Measurements from ENCODE around the gene ATF4. TPM values are rescaled to one million over a fixed set of nuclear protein-coding genes. Genes with fewer than 3 reads are reported as not detected.

The ATF4 gene
- total RNA-seq, 2 experiments from 2014 or later, result 412 to 426 TPM

DNA sequence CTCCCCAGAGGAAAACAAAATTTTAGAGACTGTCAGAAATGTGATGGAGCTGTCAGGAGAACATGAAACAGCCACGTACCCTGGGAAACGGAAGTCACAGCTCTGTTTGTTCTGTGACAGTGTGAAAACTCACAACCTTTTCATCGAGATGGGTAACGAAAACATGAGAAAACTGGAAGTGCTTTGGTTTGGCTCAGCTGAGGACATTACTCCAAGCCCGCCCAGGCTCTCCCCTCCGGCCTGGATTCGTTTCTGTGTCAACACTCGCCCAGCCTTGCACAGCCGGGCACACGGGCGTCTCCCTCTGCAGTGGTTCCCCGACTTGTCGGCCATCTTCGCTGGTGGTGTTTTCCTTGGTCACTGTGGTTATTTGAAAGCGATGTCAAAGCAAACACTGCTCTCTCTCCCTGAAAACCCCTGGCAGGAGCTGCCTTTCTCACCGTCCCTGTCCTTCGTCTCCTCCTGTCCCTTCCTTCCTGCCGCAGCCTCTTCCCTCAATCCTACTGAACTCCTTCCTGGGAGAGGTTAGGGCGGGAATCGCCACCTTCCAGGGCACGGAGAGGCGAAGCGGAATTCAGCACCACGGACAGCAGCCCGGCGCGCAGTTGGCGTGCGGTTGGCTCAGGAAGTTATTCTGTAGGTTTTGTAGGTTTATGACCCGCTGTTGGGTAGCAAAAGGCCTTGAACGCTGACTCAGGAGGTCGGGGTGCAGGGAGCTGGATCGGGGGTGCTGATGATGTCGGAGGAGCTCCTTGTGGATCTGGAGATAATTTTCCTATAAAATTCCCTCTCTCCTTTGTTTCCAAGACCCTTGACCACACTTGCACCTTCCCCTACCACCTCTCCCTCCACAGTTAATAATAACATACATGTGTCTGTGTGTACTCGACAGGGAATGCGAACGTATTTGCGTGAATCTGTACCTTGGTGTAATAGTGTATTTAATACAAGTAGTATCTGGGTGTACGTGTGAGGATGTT, 25.3 kb downstream of the ATF4 start:
- H3K9me3 Mint-ChIP-seq (ENCODE audit: insufficient read depth), result no peaks in the 10 kb centered on the region
- H3K27me3 Mint-ChIP-seq (ENCODE audit: low read depth), result peaks cover 30% of the 10 kb centered on the region
- H3K4me1 Mint-ChIP-seq (ENCODE audit: low read depth), result peaks cover 20% of the 10 kb centered on the region
- H3K27ac Mint-ChIP-seq, result no peak overlapping the region
- no peak overlapping the region for H3K4me3 Mint-ChIP-seq
- ATAC-seq, result peak; percentile 80
- POLR2A ChIA-PET, result interaction anchor here (1.7 kb wide), 1 partner anchor 499 kb away, joined by 4 read pairs; no protein-coding TSS in a partner anchor
- peak; percentile 78 for DNase-seq
- no peaks in the 10 kb centered on the region for H3K36me3 Mint-ChIP-seq (ENCODE audit: low read depth)
- CTCF ChIA-PET, result interaction anchor here (0.7 to 2.1 kb wide), 3 partner anchors 11 to 491 kb away, joined by 3 to 12 read pairs (median 11); no protein-coding TSS in a partner anchor

DNA sequence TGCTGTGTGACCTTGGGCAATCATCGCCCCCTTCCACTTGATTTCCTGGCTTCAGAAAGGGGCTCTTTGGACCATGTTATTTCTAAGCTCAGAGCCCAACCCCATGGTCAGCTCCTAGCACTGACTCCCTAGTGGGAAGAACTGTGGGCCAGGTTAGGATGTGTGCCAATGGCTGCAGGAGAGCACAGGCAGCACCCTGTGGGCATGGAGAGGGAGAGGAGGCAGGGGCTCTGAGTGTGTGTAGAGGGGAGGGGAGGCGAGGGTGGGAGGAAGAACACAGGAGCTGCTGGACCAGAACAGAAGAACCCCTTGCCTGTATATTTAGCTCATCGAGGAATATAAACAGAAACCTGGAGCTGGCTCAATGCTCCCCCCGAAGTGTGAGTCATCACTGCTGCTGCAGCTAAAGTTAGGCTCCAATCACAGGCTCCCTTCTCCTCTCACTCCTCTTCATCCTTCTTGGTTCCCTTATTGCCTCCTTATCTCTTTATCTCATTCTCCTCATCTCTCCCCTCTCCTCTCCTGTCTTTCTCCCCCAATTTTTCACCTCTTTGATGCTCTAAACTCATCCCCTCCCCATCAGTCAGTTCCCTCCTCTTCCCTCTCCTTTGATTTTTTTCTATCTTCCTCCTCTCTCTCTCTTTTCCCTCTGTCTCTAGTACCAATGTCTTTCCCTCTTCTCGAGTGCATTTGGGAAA, 26.7 kb downstream of the ATF4 start:
- no peaks in the 10 kb centered on the region for H3K9me3 Mint-ChIP-seq (ENCODE audit: insufficient read depth)
- DNase-seq (no peak), ATAC-seq (no peak)
- no peak overlapping the region for H3K27ac Mint-ChIP-seq
- H3K36me3 Mint-ChIP-seq (ENCODE audit: low read depth), result no peaks in the 10 kb centered on the region
- peaks cover 37% of the 10 kb centered on the region for H3K27me3 Mint-ChIP-seq (ENCODE audit: low read depth)
- peaks cover 20% of the 10 kb centered on the region for H3K4me1 Mint-ChIP-seq (ENCODE audit: low read depth)
- CTCF ChIA-PET, result no interaction called here
- POLR2A ChIA-PET, result interaction anchor here (1.7 kb wide), 1 partner anchor 497 kb away, joined by 4 read pairs; no protein-coding TSS in a partner anchor
- no peak overlapping the region for H3K4me3 Mint-ChIP-seq

DNA sequence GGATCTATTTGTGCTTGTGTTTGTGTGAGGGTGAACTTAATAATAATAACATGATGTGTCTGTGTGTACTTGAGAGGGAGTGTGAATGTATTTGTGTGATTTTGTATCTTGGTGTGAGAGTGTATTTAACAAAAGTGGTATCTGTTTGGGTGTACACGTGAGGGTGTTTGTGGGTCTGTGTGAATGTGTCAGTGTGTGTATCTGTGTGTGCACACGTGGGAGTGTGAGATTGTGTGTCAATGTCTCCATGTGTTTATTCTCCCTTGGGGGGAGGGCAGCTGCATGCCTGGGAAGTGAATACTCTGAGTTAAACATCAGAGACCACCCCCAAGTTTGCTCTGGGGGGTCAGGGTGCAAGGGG, 27.2 kb downstream of the ATF4 start:
- H3K4me1 Mint-ChIP-seq (ENCODE audit: low read depth), result peaks cover 20% of the 10 kb centered on the region
- ChIA-PET CTCF (no interaction called here), POLR2A (no interaction called here)
- no peak overlapping the region for H3K27ac Mint-ChIP-seq
- no peak for ATAC-seq
- no peak for DNase-seq
- no peak overlapping the region for H3K4me3 Mint-ChIP-seq
- H3K27me3 Mint-ChIP-seq (ENCODE audit: low read depth), result peaks cover 37% of the 10 kb centered on the region
- no peaks in the 10 kb centered on the region for H3K9me3 Mint-ChIP-seq (ENCODE audit: insufficient read depth)
- no peaks in the 10 kb centered on the region for H3K36me3 Mint-ChIP-seq (ENCODE audit: low read depth)

DNA sequence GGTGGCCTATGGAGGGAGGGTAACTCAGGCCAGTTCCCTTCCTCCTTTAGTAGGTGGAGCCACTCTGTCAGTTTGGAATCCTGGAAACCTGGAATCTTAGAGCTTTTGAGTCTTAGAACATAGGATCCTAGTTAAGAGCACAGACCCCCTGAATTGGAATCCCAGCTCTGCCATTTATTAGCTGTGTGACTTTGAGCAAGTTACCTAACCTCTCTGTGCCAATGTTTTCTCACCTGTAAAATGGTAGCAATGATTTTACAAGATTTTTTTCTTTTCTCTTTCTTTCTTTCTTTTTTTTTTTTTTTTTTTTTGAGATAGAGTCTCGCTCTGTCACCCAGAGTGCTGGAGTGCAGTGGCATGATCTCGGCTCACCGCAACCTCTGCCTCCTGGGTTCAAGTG, 33.1 kb downstream of the ATF4 start:
- Mint-ChIP-seq H3K9me3 (ENCODE audit: insufficient read depth) (no peaks in the 10 kb centered on the region), H3K27ac (no peak overlapping the region), H3K36me3 (ENCODE audit: low read depth) (no peaks in the 10 kb centered on the region), H3K4me1 (ENCODE audit: low read depth) (peaks cover 3% of the 10 kb centered on the region), H3K4me3 (no peak overlapping the region), H3K27me3 (ENCODE audit: low read depth) (peaks cover 45% of the 10 kb centered on the region)
- DNase-seq, result no peak
- ATAC-seq, result no peak
- POLR2A ChIA-PET, result no interaction called here
- CTCF ChIA-PET, result no interaction called here

DNA sequence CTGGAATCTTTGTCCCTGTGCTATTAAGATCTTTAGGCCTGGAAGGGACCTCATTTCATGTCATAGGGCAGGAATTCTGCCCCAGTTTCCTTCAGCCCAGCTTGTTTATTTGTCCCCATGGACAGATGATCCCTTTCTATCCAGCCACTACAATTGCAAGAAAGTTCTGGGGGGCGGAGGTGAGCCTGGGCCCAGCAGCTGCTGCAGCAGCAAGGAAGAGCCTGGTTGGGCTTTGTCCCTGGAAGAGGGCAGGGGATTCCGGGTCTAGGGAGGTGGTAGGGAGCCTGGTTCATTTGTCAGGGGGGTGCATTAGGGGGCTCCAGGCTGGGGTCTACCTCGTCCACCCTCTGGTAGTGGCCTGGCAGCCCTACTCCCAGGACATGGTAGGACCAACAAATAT, 33.8 kb downstream of the ATF4 start:
- Mint-ChIP-seq H3K27me3 (ENCODE audit: low read depth) (peaks cover 50% of the 10 kb centered on the region), H3K4me1 (ENCODE audit: low read depth) (peaks cover 3% of the 10 kb centered on the region), H3K9me3 (ENCODE audit: insufficient read depth) (no peaks in the 10 kb centered on the region), H3K4me3 (no peak overlapping the region), H3K36me3 (ENCODE audit: low read depth) (no peaks in the 10 kb centered on the region), H3K27ac (no peak overlapping the region)
- ATAC-seq, result no peak
- ChIA-PET POLR2A (no interaction called here), CTCF (no interaction called here)
- no peak for DNase-seq

DNA sequence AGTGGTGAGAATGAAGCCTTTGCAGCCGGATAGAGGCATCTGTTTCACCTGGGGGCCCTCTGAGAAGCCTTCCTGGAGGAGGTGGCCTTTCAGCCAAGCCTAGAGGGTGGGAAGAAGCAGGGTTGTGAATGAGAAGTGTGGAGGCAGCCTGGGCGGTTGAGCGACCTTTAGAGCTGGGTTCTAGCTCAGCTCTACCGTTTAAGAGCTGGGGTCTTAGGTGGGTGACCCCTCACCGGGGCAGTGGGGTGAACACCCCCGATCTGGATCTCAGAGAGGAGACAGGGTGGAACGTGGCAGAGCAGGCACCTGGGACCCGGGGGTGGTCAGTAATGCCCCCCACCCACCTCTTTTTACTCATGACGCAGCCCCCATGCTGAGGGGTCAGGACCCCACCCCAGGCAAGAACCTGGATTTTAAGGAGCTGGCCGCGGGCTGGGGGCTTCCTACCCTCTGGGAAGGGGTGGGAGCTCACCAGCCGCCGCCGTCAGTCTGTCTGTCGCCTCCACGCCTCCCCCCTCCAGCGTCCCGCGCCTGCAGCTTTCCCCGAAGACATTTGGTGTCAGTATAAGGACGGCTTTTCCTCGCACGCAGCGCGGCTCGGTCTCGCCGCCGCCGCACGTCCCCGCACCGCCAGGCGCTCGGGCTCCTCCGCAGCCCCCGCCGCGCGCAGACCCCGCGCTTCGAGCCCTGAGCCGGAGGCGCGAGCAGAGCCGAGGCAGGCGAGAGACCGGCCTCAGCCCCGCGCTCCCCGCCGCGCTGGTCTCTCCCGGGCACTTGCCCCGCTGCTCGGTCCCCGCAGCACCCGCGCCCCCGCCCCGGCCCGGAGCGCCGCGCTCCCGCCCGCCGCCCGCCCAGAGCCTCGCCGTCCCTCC, 36.8 kb downstream of the ATF4 start:
- Mint-ChIP-seq H3K27ac (no peak overlapping the region), H3K4me3 (no peak overlapping the region), H3K27me3 (ENCODE audit: low read depth) (peaks cover 53% of the 10 kb centered on the region), H3K9me3 (ENCODE audit: insufficient read depth) (no peaks in the 10 kb centered on the region), H3K4me1 (ENCODE audit: low read depth) (peaks cover 3% of the 10 kb centered on the region), H3K36me3 (ENCODE audit: low read depth) (no peaks in the 10 kb centered on the region)
- ChIA-PET POLR2A (no interaction called here), CTCF (interaction anchor here (1.0 to 2.7 kb wide), 5 partner anchors 22 to 483 kb away, joined by 3 to 14 read pairs (median 6); no protein-coding TSS in a partner anchor)
- ATAC-seq (peak; percentile 59), DNase-seq (peak; percentile 51)

DNA sequence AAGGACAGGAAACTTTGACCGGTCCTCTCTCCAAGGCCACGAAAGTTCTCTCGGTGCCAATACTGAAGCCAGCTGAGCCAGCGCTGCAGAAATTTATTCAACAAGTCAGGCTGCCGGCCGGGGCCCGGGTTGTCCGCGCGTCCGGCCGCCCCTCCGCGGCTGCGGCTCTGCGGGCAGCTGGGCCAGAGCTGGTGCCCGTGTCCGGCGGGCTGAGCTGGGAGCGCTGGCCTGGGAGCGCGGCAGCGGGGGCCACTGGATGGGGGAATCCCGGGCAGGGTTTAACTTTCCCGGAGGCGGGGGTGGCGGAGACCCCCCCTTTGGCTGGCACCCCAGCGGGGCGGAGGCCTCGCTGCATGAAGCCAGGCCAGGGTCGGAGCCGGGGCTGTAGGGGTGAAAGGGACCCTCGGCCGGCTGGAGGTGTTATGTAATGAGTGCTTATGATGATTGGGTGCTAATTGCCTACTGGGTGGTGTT, 37.9 kb downstream of the ATF4 start:
- DNase-seq (no peak), ATAC-seq (no peak)
- ChIA-PET CTCF (interaction anchor here (2.7 kb wide), 1 partner anchor 466 kb away, joined by 14 read pairs; no protein-coding TSS in a partner anchor), POLR2A (no interaction called here)
- no peaks in the 10 kb centered on the region for H3K36me3 Mint-ChIP-seq (ENCODE audit: low read depth)
- H3K27ac Mint-ChIP-seq, result no peak overlapping the region
- H3K27me3 Mint-ChIP-seq (ENCODE audit: low read depth), result peaks cover 48% of the 10 kb centered on the region
- no peak overlapping the region for H3K4me3 Mint-ChIP-seq
- H3K9me3 Mint-ChIP-seq (ENCODE audit: insufficient read depth), result no peaks in the 10 kb centered on the region
- peaks cover 3% of the 10 kb centered on the region for H3K4me1 Mint-ChIP-seq (ENCODE audit: low read depth)

DNA sequence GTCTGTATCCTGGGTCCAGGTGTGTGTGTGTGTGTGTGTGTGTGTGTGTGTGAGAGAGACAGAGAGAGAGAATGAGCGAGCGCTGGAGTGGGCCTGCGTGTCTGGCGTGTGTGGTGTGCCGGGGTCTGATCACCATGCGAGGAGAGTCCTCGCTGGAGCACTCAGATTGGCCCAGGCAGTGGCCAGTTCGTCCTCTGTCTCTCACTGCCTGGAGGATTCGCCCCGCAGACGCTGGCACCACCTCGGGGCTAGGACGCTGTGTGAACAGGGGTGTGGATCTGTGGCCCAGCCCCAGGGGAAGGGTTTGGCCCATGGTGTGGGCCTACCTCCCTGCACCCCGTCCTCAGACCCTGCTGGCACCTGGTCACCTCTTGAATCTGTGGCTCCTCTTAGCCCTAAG, 38.6 kb downstream of the ATF4 start:
- no peaks in the 10 kb centered on the region for H3K9me3 Mint-ChIP-seq (ENCODE audit: insufficient read depth)
- no peak overlapping the region for H3K27ac Mint-ChIP-seq
- peaks cover 45% of the 10 kb centered on the region for H3K27me3 Mint-ChIP-seq (ENCODE audit: low read depth)
- ChIA-PET CTCF (interaction anchor here (0.6 to 2.7 kb wide), 3 partner anchors 351 to 478 kb away, joined by 3 to 14 read pairs (median 3); no protein-coding TSS in a partner anchor), POLR2A (no interaction called here)
- no peaks in the 10 kb centered on the region for H3K36me3 Mint-ChIP-seq (ENCODE audit: low read depth)
- DNase-seq, result no peak
- ATAC-seq, result no peak
- peaks cover 3% of the 10 kb centered on the region for H3K4me1 Mint-ChIP-seq (ENCODE audit: low read depth)
- H3K4me3 Mint-ChIP-seq, result no peak overlapping the region

DNA sequence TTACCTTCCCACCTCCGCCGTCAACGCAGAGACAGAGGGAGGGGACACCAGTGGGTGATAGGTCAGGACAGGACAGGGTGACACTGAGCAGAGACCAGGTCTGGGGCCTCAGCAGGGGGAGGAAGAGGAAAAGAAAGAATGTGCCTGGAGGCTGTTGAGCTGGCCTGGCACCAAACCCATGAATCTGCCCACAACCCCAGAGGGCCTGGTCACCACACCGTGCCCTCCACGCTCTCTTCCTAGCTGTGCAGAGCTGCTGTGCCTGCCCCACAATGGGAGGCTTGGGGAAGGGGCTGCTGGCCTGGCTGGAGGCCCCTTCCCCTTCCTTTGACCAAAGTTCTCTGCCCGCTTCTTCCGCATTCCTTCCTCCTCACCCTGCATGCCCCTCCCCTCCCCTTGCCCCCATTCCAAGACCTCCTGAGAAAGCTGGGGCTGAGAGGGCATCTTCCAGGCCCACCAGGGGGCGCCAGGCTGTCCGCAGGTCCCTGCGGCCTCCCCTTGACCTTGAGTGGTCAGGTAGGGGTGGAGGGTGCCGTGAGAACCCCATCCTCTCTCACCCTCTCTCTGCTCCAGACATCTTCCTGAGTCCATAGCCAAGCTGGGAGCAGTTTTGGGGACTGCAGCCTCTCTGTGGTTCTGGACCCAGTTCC, 39.2 kb downstream of the ATF4 start:
- Mint-ChIP-seq H3K4me3 (no peak overlapping the region), H3K27ac (no peak overlapping the region), H3K27me3 (ENCODE audit: low read depth) (peaks cover 39% of the 10 kb centered on the region), H3K4me1 (ENCODE audit: low read depth) (peaks cover 3% of the 10 kb centered on the region), H3K36me3 (ENCODE audit: low read depth) (no peaks in the 10 kb centered on the region), H3K9me3 (ENCODE audit: insufficient read depth) (no peaks in the 10 kb centered on the region)
- DNase-seq, result no peak
- POLR2A ChIA-PET, result no interaction called here
- CTCF ChIA-PET, result interaction anchor here (0.6 to 2.7 kb wide), 4 partner anchors 351 to 477 kb away, joined by 3 to 14 read pairs (median 3); no protein-coding TSS in a partner anchor
- no peak for ATAC-seq

DNA sequence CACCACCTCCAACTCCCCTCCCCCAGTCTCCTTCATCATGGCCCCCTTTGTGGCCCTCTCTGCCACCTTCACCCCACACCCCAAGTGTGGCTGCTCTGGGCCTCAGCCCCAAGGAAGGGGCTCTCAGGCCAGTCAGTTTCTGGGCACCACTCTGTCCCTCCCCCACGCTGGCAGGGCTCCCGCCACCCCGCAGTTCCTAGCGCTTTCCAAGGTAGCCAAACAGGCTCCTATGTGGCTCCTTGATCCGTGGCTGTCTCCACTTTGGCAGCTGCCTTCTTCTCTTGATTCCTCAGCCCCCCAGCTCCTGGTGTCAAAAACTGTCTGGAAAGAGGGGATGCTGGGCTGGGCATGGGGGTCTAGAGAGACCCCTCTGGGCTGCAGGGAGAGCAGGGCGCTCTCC, 39.8 kb downstream of the ATF4 start:
- Mint-ChIP-seq H3K27me3 (ENCODE audit: low read depth) (peaks cover 39% of the 10 kb centered on the region), H3K36me3 (ENCODE audit: low read depth) (no peaks in the 10 kb centered on the region), H3K4me1 (ENCODE audit: low read depth) (peaks cover 3% of the 10 kb centered on the region), H3K27ac (no peak overlapping the region), H3K9me3 (ENCODE audit: insufficient read depth) (no peaks in the 10 kb centered on the region), H3K4me3 (no peak overlapping the region)
- DNase-seq (no peak), ATAC-seq (no peak)
- CTCF ChIA-PET, result interaction anchor here (1.0 to 2.7 kb wide), 2 partner anchors 464 to 477 kb away, joined by 3 to 14 read pairs; no protein-coding TSS in a partner anchor
- POLR2A ChIA-PET, result no interaction called here

Data from activated CD8-positive, alpha-beta T cell treated with anti-CD3 and anti-CD28 coated beads, Interleukin-2, amount 10 ng/mL, durations not matched to agents 7 days and 5 days (primary cell).